Activated effector memory CD4-positive, alpha-beta T cell treated with Interleukin-2 at 50 U/mL for 16 hours (primary cell): ENCODE measurements around the gene PLCB1.
"Not testable (repeated sequence)": the region's sequence is repeated elsewhere in the genome, so short reads cannot be mapped to it uniquely, and the experiment has no call there.

Experiments used
- DNase-seq: peaks from one replicate; pipeline ENCODE4 v3.0.0-alpha.2; 2020

Gene PLCB1

GRCh38 chr20:8578161-8578865 lies 446.2 kb downstream of the PLCB1 start:
- no peak for DNase-seq

DNA sequence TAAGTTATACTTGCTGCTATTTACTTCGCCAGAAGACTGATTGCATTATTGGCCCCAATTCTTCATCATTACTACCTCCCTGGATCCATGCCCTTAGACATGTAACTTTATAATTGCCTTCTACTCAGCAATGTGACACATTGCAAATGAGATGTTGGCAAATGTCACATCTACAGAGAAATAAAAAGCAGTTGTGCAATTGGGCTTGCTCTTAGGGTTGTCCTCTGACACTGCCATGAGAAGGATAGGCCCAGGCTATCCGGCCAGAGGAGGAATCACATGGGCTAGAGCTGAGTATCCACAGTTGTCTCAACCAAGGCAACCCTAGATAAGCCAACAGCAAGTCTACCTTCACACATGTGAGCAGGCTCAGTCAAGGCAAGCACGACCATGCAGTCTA lies 447.0 kb downstream of the PLCB1 start:
- DNase-seq = no peak

DNA sequence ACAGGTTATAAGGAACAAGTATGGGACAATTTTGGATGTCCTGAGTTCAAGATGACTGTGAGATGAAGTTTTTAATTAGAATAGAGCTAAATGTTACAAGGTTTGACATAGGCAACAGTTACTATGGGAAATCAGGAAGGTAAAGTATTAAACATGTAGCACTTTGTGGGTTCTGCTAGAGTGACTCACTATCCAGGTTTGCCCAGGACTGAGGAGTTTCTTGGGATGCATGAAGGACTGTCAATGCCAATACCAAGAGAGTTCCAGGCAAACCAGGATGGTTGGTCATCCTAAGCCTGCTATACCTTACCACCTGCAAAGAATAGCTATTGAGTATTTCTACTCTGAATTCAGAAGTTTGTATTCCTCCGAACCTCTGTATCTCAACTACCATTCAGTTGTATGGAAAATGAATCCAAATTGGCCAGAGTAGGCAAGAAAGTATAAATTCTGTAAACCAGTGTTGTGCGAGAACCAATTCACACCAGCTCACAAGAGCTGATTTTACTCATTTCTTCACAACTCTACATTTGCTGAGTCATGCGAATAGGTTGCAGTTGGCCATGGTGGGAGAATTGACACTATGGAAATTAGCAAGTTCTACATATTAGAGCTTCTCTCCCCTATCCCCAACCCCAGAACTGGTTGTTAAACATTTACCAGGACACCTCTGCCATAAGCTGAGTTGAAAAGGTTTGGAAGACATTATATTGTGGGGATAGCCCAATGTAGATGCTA lies 449.5 kb downstream of the PLCB1 start:
- DNase-seq = no peak

GRCh38 chr20:8583012-8583565 lies 451.0 kb downstream of the PLCB1 start:
- DNase-seq = no peak

DNA sequence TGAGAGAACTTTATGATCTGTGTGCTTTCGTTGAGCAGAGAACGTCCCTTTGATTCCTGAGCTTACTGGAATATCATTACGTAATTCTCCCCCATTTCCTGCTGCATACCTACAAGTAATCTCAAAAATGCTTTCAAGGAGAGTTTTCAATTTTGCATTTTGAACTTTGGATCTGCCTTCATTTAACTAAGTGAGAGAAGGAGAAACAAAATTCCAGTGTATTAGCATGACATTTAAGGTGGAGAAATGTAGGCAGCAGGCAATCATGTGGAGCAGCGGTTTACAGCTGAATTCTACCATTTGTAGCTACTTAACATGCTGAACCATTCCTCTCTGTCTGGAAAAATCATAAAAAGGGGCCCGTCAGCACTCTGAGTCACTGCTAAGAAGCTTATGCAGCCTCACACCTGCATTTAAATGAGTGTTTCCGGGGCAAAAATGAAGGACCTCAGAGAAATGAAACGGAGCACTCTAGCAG lies 451.5 kb downstream of the PLCB1 start:
- DNase-seq = no peak

GRCh38 chr20:8587251-8587650 lies 455.2 kb downstream of the PLCB1 start:
- no peak for DNase-seq

DNA sequence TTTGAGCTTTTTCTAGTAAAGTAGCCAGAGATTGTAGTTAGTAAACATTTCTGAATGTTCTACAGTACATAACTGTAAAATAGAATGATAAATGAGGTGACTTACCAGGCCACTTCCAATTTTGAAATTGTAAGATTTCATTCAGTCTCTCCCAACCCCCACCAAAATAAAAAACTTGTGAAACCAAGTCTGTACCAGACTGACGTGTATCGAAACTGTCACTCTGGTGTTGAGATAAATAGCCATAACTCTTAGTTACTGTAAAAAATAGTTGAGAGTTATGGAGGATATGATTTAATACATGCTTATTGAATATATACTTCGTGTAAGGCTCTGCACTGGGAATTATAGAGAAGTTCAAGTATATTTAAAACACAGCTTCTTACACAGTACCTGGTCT lies 455.7 kb downstream of the PLCB1 start:
- no peak for DNase-seq

GRCh38 chr20:8589956-8590355 lies 457.9 kb downstream of the PLCB1 start:
- no peak for DNase-seq

DNA sequence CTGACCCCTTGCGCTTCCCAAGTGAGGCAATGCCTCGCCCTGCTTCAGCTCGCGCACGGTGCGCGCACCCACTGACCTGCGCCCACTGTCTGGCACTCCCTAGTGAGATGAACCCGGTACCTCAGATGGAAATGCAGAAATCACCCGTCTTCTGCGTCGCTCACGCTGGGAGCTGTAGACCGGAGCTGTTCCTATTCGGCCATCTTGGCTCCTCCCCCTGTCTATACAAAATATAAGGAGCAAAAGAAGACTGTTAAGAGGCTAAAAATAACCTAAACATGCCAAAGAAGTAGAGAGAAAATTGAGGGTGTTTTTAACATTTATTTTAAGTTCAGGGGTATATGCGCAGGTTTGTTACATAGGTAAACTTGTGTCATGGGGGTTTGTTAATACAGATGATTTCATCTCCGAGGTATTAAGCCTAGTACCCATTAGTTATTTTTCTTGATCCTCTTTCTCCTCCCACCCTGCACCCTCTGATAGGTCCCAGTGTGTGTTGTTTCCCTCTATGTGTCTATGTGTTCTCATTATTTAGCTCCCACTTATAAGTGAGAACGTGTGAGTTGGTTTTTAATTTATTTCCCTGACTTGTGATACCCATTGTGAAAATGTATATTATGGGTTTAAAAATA lies 469.0 kb downstream of the PLCB1 start:
- not testable (repeated sequence) for DNase-seq

- DNase-seq = no peak
Measured at GRCh38 chr20:8601542-8601912, 469.5 kb downstream of the PLCB1 start.

DNA sequence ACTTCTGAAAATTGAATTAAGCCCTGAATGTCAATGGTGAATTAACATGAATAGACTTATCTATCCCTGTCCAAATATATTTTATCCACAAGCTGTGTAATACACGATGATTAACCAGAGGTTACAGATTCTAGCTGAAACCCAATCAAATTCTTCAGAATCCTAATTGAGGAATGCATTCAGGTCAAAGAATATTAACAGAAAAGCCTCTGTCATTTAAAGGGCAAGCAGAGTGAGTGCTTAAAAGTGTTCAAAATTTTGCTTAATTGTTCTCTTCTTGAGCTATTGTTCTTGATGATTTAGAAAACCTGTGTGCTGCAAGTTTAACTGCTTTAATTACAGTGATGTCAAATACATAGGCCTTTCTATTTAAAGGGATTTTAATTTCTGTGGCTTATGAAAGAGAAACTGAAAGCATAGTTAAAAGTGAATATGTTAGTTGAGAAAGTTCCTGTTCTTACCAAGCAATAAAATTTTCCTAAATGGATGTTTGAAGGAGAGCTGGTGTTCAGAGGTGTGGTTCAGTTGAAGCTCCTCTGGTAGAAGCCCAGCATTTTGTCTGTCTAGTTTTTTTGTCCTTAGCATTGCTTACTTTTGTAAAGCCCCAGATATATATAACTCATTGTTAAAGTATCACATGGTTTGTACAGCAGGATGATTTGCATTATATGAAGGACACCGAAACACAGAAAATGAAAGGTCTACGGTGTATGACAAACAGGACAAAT lies 470.5 kb downstream of the PLCB1 start:
- no peak for DNase-seq

DNA sequence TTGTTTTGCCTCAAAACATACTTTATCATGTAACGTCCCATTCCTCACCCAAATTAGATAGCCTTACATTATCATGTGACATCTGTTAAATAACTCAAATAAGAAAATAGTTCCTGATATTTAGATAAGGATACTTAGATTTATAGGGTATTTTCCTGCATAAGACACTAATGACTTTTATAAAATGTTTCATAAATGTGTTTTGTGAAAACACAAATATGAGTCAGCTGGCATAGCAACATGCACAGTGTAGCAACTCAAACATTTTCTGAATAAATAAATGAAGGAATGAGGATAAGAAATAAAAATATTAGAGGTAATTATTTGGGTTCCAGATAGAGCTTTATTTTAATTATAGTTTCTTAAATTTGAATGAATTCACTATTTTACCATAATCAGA lies 476.4 kb downstream of the PLCB1 start:
- DNase-seq = no peak

DNA sequence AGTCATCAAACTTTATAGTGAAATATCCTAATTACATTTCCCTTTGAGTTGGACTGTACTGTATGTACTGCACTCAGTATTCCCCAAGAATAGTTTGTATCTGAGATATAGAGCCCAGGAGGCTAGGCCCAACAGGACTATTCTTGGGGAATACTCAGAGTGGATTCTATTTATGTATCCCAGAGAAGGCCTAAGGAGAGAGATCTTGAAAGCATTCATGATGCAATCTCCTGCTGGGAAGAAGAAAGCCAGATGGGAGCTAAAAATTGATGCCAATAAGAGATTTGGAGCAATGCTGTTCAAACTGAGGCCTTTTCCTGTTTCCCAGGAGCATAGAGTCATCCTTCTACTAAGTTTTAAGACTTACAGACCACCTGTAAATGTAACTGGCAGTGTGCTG lies 484.7 kb downstream of the PLCB1 start:
- DNase-seq = no peak

DNA sequence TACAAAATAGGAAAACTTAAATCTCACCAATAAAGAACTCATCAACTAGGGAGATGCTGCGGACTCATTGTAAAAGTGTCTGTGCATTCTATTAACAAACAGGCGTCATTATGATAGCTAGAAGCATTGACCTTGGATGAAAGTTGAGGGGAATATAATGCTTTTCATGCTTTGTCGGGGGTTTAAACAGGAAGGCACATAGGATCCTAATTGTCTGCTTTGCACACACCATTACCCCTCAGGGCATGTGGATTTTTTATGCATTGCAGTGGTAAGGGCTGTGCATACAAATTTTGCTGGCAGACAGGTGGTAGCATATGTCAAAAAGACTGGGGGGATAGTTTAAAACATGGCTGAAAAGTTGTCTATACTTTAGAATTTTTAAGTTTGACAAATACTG lies 488.9 kb downstream of the PLCB1 start:
- DNase-seq = no peak

DNA sequence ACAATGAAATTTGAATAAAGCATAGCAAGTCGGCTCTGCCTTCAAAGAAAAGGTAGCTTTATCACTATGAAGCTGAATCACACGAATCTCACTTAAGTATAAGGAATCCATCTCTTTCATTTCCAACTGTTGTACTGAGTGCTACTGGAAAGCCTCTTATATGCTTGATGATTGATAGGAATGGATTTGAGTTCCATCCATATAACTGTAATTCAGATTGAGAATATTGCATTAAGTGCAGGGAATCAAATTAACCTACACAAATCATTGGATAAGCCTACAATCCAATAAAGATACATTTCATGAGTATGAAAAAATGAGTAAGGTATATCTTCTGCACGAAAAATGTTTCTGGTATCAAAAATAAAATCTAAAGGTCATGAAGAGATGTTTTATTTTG lies 492.0 kb downstream of the PLCB1 start:
- no peak for DNase-seq

GRCh38 chr20:8624616-8625015 lies 492.6 kb downstream of the PLCB1 start:
- DNase-seq = no peak

GRCh38 chr20:8627340-8628004 lies 495.4 kb downstream of the PLCB1 start:
- DNase-seq = no peak

DNA sequence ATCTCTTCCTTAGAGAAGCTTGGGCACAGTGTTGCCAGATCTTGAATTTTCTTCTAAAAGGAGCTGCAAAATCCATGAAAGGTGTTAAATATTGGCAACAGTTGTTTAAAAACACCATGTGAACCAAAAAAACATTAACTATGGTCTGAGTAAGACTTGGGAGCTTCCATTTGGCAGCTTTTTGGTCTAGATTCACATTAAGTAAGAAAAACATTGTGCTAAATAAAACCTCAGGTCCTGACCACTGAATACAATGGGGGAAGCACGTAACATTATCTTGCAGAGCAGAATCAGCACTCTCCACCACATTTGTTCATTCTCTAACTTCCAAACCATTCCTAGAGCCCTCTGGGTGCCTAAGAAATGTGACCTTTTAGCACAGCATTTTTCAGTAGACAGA lies 499.2 kb downstream of the PLCB1 start:
- no peak for DNase-seq

- DNase-seq = no peak
Measured at GRCh38 chr20:8633366-8633765, 501.3 kb downstream of the PLCB1 start.

DNA sequence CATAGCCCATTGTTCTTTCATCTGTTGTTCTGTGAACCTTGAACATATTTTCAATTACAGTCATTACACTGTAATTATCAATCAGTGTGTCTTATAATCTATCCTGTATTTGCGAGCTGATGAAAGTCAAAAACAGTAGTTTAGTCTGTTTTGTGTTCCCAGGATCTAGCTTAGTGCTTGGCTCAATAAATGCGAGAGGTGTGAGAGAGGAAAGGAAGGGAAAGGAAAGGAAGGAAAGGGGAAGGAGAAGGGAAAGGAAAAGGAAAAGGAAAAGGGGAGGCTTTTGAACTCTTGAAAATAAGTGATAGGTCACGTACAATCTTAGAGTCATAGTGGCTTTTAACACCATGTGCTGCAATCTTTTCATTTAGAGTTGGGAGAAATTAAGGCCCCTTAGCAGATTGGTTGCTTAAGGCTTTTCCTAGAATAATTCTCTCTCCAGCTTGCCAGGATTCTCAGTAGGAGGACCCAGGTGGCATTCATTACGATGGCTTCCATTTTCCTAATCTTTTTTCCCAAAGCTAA lies 503.0 kb downstream of the PLCB1 start:
- no peak for DNase-seq

GRCh38 chr20:8635837-8636236 lies 503.8 kb downstream of the PLCB1 start:
- DNase-seq = no peak

DNA sequence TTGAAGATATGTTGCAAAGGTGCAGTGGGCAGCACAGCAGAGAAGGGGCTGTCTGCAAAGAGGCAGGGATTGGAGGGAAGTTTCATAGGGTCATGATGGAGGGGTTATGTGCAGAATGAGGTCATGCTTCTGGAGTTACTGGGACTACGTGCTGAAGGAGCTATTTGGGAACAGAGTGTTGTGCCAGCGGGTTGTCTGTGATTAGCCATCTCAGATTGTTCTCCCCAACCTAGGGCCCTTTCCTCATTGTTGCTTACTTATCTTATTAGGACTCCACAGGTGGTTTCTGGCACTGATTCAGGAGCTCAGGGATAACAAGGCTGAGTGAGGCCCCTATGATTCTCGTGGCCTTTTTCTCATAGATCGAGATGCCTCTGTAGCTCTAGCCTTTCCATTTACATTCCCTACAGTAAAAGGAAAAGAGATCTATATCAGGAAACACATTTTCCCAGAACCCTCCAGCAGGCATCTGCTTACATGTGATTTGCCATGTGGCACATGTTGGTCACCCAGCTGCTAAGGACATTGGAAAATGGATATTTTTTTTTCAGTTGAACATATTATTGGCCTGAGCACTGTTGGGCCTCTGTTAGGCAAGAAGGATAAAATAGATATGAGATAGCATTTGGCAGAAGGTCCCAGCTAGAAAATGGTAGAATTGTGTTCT lies 507.2 kb downstream of the PLCB1 start:
- DNase-seq = no peak
